OCI-LY7 (cell line): Measurements from ENCODE around the gene CYP2B6. TPM values are rescaled to one million over a fixed set of nuclear protein-coding genes. Genes with fewer than 3 reads are reported as not detected.
"Not testable (repeated sequence)": the region's sequence is repeated elsewhere in the genome, so short reads cannot be mapped to it uniquely, and the experiment has no call there.

Experiments used
- BruUV-seq: library from RNA; stranded (reverse); fragments of 400-500 nt; replicated peaks from 2 replicates; lab custom pipeline; 2021; lab: Mats Ljungman, UMichigan
- CTCF ChIA-PET: fragments of 300-600 bp; sonication (Branson Sonifier 250); formaldehyde crosslinking; loops from one replicate; lab custom pipeline; 2022; ENCODE audit warnings: antibody characterized with exemption; ENCODE audit not compliant: unreplicated experiment; lab: Charles Lee
- POLR2A ChIA-PET: fragments of 300-600 bp; sonication (Branson Sonifier 250); formaldehyde crosslinking; loops from one replicate; lab custom pipeline; 2022; ENCODE audit warnings: antibody characterized with exemption; lab: Charles Lee
- DNase-seq: peaks from one replicate; pipeline ENCODE4 v3.0.0-alpha.2; 2015; ENCODE audit warnings: low spot score
- H2AFZ ChIP-seq: fragments of 200-600 bp; sonication (generic), shearing (Covaris generic); 2 replicates; pipeline ENCODE4 v1.6.1; 2014; ENCODE audit warnings: mild to moderate bottlenecking, antibody characterized with exemption, low read length, moderate library complexity
- H3K27ac ChIP-seq: fragments of 200-600 bp; sonication (generic); 2 replicates; pipeline ENCODE4 v1.5.1; 2014; ENCODE audit warnings: mixed run types, low read depth, mild to moderate bottlenecking, moderate library complexity, low read length, inconsistent platforms; ENCODE audit not compliant: poor library complexity, severe bottlenecking
- H3K36me3 ChIP-seq: fragments of 200-600 bp; sonication (generic); 2 replicates; pipeline ENCODE4 v1.6.1; 2014; ENCODE audit warnings: mild to moderate bottlenecking, antibody characterized with exemption, low read length, moderate library complexity, mixed read lengths; ENCODE audit not compliant: insufficient read depth
- H3K4me1 ChIP-seq: fragments of 200-600 bp; sonication (generic); 2 replicates; pipeline ENCODE4 v1.5.1; 2014; ENCODE audit warnings: mild to moderate bottlenecking, low read length; ENCODE audit not compliant: insufficient read depth, poor library complexity, severe bottlenecking
- H3K4me2 ChIP-seq: fragments of 200-600 bp; sonication (generic); 2 replicates; pipeline ENCODE4 v1.6.1; 2014; ENCODE audit warnings: mild to moderate bottlenecking, low read length
- H3K4me3 ChIP-seq: fragments of 200-600 bp; sonication (generic); 2 replicates; pipeline ENCODE4 v1.5.1; 2014; ENCODE audit warnings: mild to moderate bottlenecking, low read depth, low read length; ENCODE audit not compliant: poor library complexity, severe bottlenecking
- H3K79me2 ChIP-seq: fragments of 200-600 bp; sonication (generic); 2 replicates; pipeline ENCODE4 v1.6.1; 2016; ENCODE audit warnings: low read depth, mild to moderate bottlenecking, low read length, moderate library complexity, mixed read lengths; ENCODE audit not compliant: insufficient read depth
- H3K9me2 ChIP-seq: fragments of 200-600 bp; sonication (generic); 2 replicates; pipeline ENCODE4 v1.6.1; 2016; ENCODE audit warnings: mild to moderate bottlenecking, low read length, mixed read lengths; ENCODE audit not compliant: insufficient read depth
- H3K9me3 ChIP-seq: fragments of 200-600 bp; sonication (generic); 2 replicates; pipeline ENCODE4 v1.6.1; 2014; ENCODE audit warnings: mild to moderate bottlenecking, mixed run types, low read length, mixed read lengths
- H4K20me1 ChIP-seq: fragments of 200-600 bp; sonication (generic); 2 replicates; pipeline ENCODE4 v1.6.1; 2014; ENCODE audit warnings: mild to moderate bottlenecking, antibody characterized with exemption, low read length, moderate library complexity, mixed read lengths; ENCODE audit not compliant: insufficient read depth
- EZH2phosphoT487 ChIP-seq: fragments of 200-600 bp; sonication (generic); IDR thresholded peaks from 2 replicates; pipeline ENCODE4 v1.6.1; 2018; ENCODE audit warnings: low read depth, borderline replicate concordance, mild to moderate bottlenecking, mixed run types, antibody characterized with exemption, low read length, moderate library complexity, mixed read lengths
- intact Hi-C: fragments of 100-400 bp; cut with micrococcal nuclease; formaldehyde crosslinking; loops from one replicate; pipeline ENCODE4 v1.10.0; 2022; ENCODE audit not compliant: unreplicated experiment
- total RNA-seq, 2 experiments: library from RNA; depleted of rRNA in 1 of 2; stranded (reverse); fragments of >200 nt in 1 of 2; shearing (Covaris generic) in 1 of 2; gene quantifications; 2 replicates each; pipeline ENCODE4 v1.2.3, GENCODE V29; 2014 to 2022
- TF ChIP-seq, protein P1 (sequence below): fragments of 200-600 bp; sonication (generic); conservative IDR thresholded peaks from 2 replicates; pipeline ENCODE4 v1.5.1; 2014; ENCODE audit warnings: mild to moderate bottlenecking, antibody characterized with exemption, low read length, moderate library complexity, mixed read lengths

The CYP2B6 gene
- total RNA-seq, 2 experiments from 2014 or later = not detected

DNA sequence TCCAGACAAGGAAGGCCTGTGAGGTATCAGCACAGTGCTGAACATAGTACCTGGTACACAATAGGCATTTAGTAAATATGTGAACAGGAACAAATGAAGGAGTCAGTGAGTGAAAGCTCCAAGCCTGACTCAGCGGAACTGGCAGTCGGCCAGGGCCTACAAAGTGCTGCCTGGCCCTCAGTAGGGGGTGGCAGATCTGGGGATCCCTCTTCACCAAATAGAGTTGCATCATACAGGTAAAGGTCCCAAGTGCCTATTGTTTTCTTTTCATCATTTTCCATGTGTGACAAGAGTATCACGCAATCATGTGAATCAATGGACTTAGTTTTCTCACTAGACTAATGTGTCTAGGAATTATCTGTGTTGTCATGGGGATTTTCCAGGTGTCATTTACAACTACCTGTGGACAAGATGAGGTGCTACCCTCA is 9.2 kb downstream of the CYP2B6 start:
- CTCF ChIA-PET = no interaction called here
- DNase-seq = no peak
- Histone ChIP-seq H3K9me3 (no peaks in the 10 kb centered on the region), H4K20me1 (no peaks in the 10 kb centered on the region), H3K79me2 (no peaks in the 10 kb centered on the region), H3K27ac (no peak overlapping the region), H3K4me1 (no peaks in the 10 kb centered on the region), H3K4me3 (no peak overlapping the region), H3K9me2 (no peaks in the 10 kb centered on the region), H3K36me3 (no peaks in the 10 kb centered on the region), H2AFZ (no peak overlapping the region), H3K4me2 (no peak overlapping the region)
- POLR2A ChIA-PET = interaction anchor here (0.6 kb wide), 1 partner anchor 725 kb away, joined by 4 read pairs; no protein-coding TSS in a partner anchor
- intact Hi-C loops = no loop called here
- no TSS peak for BruUV-seq
- TF ChIP-seq, protein P1, sequence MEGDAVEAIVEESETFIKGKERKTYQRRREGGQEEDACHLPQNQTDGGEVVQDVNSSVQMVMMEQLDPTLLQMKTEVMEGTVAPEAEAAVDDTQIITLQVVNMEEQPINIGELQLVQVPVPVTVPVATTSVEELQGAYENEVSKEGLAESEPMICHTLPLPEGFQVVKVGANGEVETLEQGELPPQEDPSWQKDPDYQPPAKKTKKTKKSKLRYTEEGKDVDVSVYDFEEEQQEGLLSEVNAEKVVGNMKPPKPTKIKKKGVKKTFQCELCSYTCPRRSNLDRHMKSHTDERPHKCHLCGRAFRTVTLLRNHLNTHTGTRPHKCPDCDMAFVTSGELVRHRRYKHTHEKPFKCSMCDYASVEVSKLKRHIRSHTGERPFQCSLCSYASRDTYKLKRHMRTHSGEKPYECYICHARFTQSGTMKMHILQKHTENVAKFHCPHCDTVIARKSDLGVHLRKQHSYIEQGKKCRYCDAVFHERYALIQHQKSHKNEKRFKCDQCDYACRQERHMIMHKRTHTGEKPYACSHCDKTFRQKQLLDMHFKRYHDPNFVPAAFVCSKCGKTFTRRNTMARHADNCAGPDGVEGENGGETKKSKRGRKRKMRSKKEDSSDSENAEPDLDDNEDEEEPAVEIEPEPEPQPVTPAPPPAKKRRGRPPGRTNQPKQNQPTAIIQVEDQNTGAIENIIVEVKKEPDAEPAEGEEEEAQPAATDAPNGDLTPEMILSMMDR = no peak
- TF ChIP-seq EZH2phosphoT487 = no peak

DNA sequence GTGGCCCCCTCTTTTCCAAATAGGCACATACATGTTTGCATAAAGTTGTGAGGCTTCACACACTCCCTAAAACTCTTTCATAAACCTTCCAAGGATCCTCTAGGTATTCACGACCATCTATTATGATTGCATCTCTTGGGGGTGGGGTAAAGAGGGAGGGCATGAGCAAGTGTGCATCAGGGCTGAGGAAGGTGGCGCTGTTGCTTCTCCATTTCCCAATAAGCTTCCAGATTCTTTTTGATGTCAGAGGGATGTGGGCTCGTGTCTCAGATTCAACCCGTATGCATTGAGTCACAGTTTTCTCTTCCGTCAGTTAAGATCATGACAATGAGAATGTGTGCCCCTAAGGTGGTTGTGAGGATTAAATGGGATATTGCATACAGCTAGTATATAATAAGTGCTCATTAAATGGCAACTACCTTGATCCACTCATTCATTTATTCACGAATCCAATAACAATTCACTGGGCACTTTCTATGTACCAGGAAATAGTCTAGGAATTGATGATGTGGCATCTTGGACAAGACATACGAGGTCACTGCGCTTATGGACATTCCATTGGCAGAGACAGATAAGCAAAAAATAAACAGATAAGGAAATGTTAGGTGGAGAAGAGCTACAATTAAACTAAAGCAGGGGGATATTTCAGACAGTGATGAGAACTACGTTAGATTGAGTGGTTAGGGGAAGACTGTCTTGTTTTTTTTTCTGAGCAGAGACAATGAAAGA is 10.3 kb downstream of the CYP2B6 start:
- no peaks in the 10 kb centered on the region for H3K79me2 ChIP-seq
- H3K36me3 ChIP-seq = no peaks in the 10 kb centered on the region
- no peaks in the 10 kb centered on the region for H4K20me1 ChIP-seq
- no peak overlapping the region for H3K4me2 ChIP-seq
- no peaks in the 10 kb centered on the region for H3K4me1 ChIP-seq
- no peak for TF ChIP-seq EZH2phosphoT487
- TF ChIP-seq, protein P1 = peak; percentile 42
- H3K9me2 ChIP-seq = no peaks in the 10 kb centered on the region
- intact Hi-C loops = no loop called here
- H3K4me3 ChIP-seq = no peak overlapping the region
- H3K9me3 ChIP-seq = no peaks in the 10 kb centered on the region
- no TSS peak for BruUV-seq
- no peak overlapping the region for H2AFZ ChIP-seq
- no peak for DNase-seq
- no peak overlapping the region for H3K27ac ChIP-seq
- POLR2A ChIA-PET = interaction anchor here (0.6 kb wide), 1 partner anchor 724 kb away, joined by 4 read pairs; no protein-coding TSS in a partner anchor
- CTCF ChIA-PET = no interaction called here

DNA sequence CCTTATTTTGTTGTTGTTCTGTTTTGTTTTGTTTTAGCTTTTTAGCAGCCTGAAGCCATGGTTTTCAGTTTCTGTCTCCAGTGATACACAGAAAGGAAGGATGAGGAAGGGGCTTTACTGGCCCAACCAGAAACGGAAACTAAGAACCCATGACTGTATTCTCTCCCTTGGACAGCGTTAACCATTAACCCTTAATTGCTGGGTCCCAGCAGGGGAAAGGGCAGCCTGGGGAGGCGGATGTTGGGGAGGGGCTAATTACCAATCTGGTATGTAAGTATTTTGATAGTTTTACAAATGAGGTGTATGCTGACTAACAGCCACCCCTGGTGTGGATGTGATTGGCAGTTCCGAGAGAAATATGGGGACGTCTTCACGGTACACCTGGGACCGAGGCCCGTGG is 12.6 kb downstream of the CYP2B6 start:
- H3K9me2 ChIP-seq, H3K4me3 ChIP-seq, intact Hi-C loops, H3K4me2 ChIP-seq, H2AFZ ChIP-seq, H3K36me3 ChIP-seq, H3K4me1 ChIP-seq, H3K79me2 ChIP-seq, CTCF ChIA-PET, BruUV-seq, DNase-seq, H3K9me3 ChIP-seq, H3K27ac ChIP-seq, H4K20me1 ChIP-seq: not testable (repeated sequence)
- POLR2A ChIA-PET = interaction anchor here (0.6 kb wide), 1 partner anchor 103 kb away, joined by 3 read pairs; no protein-coding TSS in a partner anchor
